Endothelial cell of umbilical vein (primary cell): ENCODE measurements around the gene CDS2.

Source experiments
- EZH2 ChIP-seq: IDR thresholded peaks from 2 replicates; pipeline ENCODE4 v1.6.1; 2012; ENCODE audit warnings: borderline replicate concordance, low read depth, mild to moderate bottlenecking, moderate library complexity, low read length, inconsistent platforms; ENCODE audit not compliant: severe bottlenecking
- JUN ChIP-seq: IDR thresholded peaks from 2 replicates; pipeline ENCODE4 v1.6.1; 2011; ENCODE audit warnings: borderline replicate concordance, low read depth; ENCODE audit not compliant: insufficient read length, insufficient read depth
- MYC ChIP-seq: IDR thresholded peaks from one replicate; pipeline ENCODE4 v1.6.1; 2011; ENCODE audit warnings: mild to moderate bottlenecking, low read depth, low read length
- POLR2A ChIP-seq: IDR thresholded peaks from 2 replicates; pipeline ENCODE4 v1.6.1; 2012; ENCODE audit warnings: low read depth, mild to moderate bottlenecking, control low read depth, low read length
- POLR2AphosphoS5 ChIP-seq: IDR thresholded peaks from 2 replicates; pipeline ENCODE4 v1.6.1; 2012; ENCODE audit warnings: low read depth, mild to moderate bottlenecking, control low read depth, low read length, moderate library complexity; ENCODE audit not compliant: insufficient read depth
- TF ChIP-seq, protein P1 (sequence below), 2 donors: IDR thresholded peaks; 1 replicate in 1 of 2; 2 replicates in 1 of 2; pipeline ENCODE4 v1.5.1; 2011; ENCODE audit warnings: low read length in 2 of 2, mild to moderate bottlenecking in 2 of 2, moderate library complexity in 2 of 2, control low read depth in 1 of 2, inconsistent platforms in 1 of 2, low read depth in 1 of 2; ENCODE audit not compliant: insufficient read depth in 1 of 2; ENCODE audit errors: extremely low read depth in 1 of 2
- TF ChIP-seq, protein P2 (sequence below): IDR thresholded peaks from 2 replicates; pipeline ENCODE4 v1.6.1; 2011; ENCODE audit not compliant: insufficient read depth, insufficient read length

DNA sequence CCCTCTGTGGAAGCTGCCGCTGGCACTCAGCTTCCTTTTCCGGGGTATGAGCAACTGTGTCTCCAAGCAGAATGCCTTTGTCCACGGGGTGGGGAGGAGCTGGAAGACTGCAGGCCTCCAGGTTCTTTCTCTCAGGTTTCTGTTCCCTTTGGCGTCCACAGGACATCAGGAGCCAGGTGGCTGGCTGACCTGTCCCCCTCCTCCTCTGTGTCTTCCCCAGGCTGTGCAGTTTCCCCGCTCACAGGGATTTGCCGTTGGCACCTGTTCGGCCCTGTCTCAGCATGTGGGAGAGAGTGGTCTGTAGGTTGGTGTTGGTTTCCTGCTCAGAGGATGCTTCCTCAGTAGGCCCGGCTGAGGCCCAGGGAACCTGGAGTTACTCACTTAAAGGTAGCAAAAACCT, 43.5 kb downstream of the CDS2 start:
- TF ChIP-seq, protein P1, sequence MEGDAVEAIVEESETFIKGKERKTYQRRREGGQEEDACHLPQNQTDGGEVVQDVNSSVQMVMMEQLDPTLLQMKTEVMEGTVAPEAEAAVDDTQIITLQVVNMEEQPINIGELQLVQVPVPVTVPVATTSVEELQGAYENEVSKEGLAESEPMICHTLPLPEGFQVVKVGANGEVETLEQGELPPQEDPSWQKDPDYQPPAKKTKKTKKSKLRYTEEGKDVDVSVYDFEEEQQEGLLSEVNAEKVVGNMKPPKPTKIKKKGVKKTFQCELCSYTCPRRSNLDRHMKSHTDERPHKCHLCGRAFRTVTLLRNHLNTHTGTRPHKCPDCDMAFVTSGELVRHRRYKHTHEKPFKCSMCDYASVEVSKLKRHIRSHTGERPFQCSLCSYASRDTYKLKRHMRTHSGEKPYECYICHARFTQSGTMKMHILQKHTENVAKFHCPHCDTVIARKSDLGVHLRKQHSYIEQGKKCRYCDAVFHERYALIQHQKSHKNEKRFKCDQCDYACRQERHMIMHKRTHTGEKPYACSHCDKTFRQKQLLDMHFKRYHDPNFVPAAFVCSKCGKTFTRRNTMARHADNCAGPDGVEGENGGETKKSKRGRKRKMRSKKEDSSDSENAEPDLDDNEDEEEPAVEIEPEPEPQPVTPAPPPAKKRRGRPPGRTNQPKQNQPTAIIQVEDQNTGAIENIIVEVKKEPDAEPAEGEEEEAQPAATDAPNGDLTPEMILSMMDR (IDR thresholded peaks at IDR 0.05; ENCODE audit: extremely low read depth in 1 of 2, insufficient read depth in 1 of 2, low read depth in 1 of 2, low read length in 2 of 2), result no peak
- TF ChIP-seq, protein P2, sequence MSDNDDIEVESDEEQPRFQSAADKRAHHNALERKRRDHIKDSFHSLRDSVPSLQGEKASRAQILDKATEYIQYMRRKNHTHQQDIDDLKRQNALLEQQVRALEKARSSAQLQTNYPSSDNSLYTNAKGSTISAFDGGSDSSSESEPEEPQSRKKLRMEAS, result no peak
- TF ChIP-seq JUN, result no peak
- TF ChIP-seq POLR2AphosphoS5, result no peak
- no peak for TF ChIP-seq EZH2
- no peak for TF ChIP-seq POLR2A
- TF ChIP-seq MYC, result no peak
